HG02885 (cell line): ENCODE measurements around the gene SEC23A.

Experiments used
- ATAC-seq: cut with Tn5 transposase; IDR thresholded peaks from one replicate; pipeline ENCODE4 v1.9.1; 2021; ENCODE audit warnings: mild to moderate bottlenecking; ENCODE audit not compliant: unreplicated experiment, poor library complexity

Gene SEC23A

DNA sequence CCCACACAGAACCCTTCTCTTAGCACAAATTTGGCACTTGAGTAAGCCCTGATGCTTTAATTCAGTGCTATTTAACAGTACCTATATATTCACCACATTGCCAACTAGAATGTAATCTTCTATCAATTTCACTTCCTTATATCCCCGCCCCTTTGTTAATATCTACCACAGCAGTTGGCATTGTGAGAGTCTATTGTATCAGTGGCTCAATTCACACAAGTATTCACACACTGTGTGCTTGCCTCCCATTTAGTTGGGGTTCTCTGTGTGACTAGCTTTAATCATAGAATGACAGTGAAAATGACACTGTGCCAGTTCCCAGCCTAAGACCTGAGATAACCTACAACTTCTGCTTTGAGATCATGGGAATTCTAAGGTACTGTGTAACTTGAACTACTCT lies 103.1 kb downstream of the SEC23A start:
- no peak for ATAC-seq

DNA sequence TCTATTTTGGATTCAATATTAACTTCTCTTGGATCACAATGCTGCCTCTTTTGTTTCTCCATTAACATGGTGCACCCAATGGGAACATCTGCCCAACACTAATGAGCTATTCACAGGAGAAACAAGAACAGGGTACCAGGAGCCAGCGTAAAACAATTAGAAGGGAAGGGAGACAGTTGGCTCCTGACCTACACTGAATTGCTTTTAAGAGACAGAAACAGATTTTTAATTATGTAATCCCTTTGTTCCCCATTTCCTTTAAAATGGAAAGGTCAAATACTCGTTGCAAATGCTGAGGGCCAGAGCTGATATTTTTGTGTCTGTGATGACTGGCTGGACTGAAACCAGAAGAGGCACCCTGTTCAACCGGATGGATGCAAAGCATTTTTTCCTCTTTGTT lies 108.3 kb downstream of the SEC23A start:
- no peak for ATAC-seq

DNA sequence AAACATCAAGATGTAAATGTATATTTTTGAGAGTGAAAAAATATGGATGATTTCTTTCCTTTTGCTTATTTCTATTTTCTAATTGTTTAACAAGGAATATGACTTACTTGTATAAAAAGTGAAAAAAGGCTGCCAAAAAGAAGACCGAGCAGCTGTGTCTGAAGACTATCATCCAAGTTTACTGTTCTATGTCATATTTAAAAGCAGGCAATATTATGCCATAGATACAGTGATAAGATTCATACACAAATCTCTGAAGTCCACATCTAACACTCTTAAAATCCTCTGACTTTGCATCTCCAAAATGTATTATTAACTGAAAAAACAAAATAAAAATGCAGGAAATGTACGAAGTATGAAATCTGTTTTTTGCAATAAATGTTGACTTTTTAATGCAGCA lies 109.1 kb downstream of the SEC23A start:
- no peak for ATAC-seq

DNA sequence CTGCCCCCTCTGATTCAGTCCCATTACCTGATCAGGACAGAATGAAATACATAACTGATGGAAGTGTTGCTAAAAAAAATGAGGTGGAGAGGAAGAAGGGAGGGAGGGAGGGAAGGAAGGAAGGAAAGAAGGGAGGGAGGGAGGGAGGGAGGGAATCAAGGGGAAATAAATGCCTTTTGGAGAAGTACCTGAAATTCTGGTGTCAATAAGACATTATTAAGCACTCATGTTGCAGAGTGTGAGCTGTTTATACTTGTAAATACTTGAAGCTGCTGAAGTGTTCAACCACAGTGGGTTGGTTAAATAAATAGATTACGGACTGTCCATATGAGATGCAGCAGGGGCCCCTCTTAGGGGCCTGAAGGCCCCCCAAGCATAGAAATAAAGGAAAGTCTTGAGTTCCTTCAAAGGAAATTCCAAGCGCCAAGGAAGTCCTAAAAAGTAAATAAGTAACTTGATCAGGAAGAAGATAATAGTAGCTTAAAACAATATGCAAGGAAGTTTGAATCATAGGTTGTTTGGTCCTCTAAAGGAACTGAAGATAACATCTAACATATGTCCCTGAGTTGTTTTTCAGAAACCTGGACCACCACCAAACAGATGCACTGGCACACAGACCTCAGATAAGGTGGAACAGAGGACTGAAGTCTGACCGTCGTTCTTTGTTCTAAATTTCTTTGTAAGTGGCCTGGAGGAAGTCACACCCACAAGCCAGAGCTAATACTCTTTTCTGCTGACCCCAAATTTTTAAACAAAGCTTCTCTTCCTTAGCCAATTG lies 110.8 kb downstream of the SEC23A start:
- ATAC-seq = no peak

- no peak for ATAC-seq
Measured at GRCh38 chr14:38991299-38991698, 111.7 kb downstream of the SEC23A start.

DNA sequence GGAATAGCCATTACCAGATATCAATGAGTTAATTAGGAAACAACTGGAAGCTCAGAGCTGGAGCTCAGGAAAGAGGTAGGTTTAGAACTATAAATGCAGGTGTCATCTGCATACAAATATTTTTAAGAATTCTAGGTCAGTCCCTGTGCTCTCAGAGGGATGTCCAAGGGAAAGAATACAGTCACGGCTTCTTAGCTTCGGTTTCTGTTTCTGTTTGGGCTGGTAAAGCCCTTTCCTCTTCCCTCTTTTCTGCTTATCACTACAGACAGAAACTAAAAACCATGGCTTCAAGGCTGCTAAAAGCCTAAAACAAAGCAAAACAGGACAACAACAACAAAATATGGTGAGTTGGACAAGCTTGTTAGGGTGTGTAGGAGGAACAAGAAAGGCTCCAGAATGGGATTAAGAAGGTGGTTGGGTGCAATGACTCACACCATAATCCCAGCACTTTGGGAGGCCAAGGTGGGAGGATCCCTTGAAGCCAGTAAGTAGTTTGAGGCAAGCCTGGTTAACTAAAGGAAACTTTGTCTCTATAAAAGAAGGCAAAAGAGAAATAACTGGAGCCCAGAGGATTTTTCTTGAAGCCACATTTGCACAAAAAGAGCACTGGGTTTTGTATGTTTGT lies 113.0 kb downstream of the SEC23A start:
- peak; percentile 93 for ATAC-seq

DNA sequence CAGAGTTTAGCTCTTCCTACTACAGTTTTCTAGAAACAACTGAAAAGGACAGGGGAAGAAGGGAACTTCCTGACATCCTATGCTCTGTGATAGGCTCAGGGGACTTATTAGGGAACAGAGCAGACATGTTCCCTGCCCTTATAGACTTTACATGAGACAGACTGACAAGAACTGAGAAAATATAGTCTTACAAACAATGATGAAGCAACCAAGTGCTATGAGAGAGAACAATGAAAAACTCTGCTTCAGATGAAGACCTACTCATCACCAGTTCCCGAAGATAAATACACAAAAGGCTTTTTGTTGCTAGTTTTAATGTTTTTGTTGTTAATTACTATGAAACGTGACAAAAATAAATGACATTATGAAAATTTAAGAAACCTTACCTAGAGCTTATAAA lies 115.3 kb downstream of the SEC23A start:
- no peak for ATAC-seq

- ATAC-seq = no peak
Measured at GRCh38 chr14:38982837-38983236, 120.2 kb downstream of the SEC23A start.

- no peak for ATAC-seq
Measured at GRCh38 chr14:38982278-38982677, 120.8 kb downstream of the SEC23A start.
